Measurements from ENCODE around the gene ALG3.
A peak's percentile ranks its signal among the peaks of the same experiment; 100 is the strongest.

The ALG3 gene

DNA sequence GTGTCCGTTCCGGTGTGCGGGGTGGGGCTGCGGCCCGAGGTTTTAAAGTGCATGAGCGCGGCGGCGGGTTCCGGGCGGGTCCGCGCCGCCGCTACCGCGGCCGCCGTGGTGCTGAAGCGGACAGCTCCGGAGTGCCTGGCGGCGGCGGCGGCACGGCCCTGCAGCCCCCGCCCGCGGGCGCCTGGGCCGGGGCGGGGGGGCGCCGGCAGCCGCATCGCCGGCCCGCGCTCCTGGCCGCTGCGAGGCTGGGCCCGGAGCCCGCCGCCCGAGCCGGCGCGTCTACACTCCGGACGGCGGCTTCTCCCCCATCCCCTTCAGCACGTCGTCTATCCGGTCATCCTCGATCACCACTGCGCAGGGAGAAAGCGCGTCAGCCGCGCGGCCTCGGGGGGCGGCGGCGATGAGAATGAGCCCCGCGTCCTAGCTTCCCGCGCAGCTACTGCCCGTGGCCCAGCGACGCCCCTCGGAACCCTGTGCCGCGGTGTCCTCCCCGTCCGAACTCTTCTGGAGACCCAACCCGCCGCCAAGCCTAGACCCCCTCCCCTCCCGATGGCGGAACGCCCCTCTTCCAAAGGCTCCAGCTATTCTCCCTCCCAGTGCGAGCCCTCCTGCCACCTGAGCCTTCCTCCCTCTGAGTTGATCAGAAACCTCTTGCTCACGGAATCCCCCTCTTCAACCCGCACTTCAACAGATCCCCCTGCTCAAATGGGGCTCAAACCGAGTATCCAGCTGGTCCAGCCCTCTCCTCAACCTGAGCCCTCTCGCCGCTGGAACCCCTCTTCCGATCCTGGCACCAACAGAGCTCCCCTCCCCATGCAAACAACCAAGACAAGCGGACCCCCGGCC, 11.3 kb upstream of the ALG3 start:
- DNase-seq, result peak; percentile 75

DNA sequence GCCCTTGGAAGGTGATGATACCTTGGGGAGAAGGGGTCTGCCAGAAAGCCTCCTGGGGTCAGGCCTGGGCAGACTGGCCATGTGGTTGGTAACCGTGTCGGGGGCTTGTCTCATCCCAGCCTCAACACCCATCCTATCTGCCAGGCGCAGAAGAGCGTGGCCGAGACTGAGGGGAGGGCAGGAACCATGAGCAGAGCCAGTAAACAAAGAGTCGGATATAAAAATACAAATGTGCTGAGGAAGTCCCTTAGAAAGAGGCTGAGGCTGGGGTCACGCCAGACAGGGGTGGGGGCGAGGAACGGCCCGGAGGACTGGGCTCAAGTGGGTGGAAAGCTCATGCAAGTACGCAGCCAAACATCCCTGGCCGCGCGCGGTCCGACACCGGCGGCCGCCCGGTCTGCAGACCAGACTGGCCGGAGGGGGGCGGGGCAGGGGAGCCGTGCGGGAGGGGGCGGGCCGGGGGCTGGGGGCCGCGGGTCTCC, 10.7 kb upstream of the ALG3 start:
- peak; percentile 41 for DNase-seq

DNA sequence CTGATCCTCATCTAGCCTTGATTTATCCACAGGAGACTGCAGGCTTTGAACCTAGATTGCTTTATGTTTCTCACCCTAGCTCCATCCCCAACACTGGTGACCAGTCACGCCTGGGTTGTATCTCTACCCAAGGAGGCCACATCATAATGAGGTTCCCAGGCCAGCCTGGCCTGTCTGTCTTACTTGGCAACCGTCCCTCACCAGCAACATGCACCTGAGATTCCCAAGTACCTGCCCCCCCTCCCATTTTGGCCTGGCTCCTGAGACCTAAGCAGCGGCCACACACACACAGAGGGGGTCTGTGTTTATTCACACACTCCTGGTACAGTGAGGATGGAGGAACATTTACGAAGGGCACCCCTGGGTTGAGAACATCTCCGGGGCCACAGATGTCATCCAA, 10.2 kb upstream of the ALG3 start:
- DNase-seq, result no peak

DNA sequence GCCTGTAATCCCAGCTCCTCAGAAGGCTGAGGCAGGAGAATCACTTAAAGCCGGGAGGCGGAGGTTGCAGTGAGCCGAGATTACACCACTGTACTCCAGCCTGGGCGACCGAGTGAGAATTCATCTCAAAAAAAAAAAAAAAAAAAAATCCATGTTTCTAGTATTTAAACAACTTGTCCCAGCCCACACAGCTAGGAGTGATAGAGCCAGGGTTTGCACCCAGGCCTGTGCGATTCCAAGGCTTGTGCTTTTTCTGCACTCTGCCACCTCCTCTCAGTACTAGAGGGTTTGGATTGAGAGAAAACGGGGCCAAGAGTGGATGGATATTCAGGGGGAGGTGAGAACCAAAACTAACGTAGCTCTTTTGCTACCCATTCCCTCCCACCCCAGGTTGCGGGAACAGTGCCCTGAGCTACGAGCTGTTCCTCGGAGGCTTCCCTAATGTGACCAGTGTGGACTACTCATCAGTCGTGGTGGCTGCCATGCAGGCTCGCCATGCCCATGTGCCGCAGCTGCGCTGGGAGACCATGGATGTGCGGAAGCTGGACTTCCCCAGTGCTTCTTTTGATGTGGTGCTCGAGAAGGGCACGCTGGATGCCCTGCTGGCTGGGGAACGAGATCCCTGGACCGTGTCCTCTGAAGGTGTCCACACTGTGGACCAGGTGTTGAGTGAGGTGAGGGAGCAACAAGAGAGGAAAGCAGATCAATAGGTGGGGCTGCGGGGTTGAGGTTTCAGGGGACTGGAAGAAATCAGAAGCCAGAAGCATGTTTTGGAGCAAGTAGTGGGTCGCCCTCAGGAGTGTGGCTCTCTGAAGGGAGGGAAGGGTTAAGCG, 8.5 kb upstream of the ALG3 start:
- no peak for DNase-seq

DNA sequence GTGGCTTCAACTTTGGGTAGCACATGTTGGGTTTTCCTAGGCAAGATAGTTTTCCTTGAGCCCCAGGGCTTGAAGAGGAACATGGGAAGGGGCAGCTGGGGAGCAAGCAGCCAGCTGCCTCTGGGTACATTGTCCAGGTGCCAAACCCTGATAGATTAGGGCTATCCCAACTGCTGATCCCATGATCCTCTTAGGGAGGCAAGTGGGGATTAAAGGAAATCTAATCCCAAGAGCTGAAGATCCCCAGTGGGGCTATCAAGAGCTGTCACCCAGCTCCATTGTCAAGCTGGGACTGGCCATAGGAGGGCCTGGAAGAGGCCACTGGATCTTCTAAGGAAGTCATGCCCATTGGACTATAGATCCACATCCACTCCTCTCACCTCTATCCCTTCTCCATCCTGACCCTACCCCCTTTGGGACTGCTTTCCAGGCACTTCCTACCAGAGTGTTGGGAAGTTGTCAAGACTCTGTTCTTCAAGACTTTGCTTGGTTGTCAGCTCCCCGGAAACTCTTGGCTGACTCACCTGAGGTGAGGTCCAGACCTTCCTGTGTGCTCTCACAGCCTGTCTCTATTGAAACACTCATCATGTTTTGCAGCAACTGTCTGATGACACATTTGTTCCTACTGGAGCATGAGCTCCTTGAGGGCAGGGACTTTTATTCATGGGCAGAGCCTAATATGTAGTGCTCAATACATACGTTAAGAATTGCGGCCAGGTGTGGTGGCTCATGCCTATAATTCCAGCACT, 6.7 kb upstream of the ALG3 start:
- no peak for DNase-seq

DNA sequence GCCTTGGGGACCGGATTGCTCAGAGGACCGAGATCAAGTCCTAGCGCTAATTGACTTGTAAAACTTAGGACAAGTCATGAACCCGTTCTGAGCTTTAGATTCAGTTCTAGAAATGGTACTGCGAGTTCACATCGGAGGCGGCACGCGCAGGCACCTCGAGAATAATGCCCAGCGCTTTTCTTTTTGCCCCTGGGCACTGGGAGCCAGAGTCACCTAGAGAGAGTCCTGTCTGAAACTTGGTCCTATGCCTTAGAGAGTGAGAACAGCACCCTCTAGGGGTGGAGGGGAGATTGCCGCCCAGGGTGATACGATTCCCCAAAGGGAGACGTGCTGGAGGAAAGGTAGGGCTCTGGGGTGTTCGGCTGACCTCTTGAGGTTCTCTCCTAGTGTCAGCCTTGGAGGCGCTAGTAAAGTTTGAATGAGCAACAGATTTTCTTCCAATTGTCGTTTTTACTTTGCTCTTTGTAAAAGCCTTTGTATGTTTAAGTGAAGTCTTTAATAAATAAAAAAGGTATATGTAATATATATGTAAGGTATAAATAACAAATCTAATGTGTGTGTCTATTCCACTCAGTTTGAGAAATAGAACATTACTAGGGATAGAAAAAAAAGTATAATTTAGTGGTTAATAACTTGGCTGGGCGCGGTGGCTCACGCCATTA, 1.5 kb upstream of the ALG3 start:
- DNase-seq, result peak; percentile 94

DNA sequence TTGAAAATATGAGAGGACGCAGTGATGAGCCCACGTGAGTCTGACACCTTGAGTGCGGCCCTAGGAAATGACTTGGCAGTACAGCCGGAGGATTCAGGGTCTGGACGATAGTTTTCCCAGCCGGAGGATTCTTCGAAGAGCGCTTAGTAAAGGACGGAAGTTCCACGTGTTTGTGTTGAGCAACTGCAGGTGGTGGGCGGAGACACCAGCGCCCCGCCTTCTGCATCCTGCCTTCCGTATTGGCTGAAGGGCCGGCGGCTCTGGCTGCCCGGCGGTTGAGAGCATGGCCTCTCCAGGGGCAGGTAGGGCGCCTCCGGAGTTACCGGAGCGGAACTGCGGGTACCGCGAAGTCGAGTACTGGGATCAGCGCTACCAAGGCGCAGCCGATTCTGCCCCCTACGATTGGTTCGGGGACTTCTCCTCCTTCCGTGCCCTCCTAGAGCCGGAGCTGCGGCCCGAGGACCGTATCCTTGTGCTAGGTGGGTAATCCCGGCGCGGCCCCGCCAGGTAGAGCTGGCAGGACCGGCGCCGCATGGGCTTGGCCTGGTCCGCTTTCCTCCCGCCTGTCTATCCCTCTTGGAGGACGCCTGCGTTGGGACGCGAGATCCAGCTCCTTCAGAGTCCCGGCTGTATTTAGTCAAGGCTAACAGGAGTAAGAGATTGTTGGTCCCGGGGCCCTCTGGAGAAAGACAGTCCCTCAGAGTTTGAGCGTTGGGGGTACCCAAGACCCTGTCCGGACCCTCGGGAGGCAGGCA, 827 bp upstream of the ALG3 start, which contains the start of gene EEF1AKMT4:
Gene EEF1AKMT4 (plus strand): TSS at position 261 of the 755 bp plus-strand sequence. CDS start 23 bp downstream, at position 284.
- DNase-seq, result peak; percentile 98

DNA sequence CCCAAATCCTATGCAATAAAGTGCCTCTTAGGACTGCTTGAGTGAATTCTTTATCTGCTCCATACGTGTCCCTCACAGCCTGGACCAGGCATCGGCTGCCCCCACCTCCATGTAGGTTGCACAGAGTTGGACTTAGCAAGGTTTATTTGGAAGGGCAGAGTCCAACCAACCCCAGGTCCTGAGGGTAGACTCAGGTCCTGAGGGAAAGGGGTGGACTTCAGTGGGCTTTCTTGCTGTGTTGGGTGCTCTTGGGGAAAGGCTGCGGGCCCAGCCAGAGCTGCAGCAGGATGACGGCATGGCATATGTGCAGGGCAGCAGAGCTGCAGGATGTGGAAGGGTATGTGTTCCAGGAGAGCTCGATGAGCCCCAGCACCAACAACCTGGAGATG, 6.5 kb downstream of the ALG3 start:
- no peak for DNase-seq

DNA sequence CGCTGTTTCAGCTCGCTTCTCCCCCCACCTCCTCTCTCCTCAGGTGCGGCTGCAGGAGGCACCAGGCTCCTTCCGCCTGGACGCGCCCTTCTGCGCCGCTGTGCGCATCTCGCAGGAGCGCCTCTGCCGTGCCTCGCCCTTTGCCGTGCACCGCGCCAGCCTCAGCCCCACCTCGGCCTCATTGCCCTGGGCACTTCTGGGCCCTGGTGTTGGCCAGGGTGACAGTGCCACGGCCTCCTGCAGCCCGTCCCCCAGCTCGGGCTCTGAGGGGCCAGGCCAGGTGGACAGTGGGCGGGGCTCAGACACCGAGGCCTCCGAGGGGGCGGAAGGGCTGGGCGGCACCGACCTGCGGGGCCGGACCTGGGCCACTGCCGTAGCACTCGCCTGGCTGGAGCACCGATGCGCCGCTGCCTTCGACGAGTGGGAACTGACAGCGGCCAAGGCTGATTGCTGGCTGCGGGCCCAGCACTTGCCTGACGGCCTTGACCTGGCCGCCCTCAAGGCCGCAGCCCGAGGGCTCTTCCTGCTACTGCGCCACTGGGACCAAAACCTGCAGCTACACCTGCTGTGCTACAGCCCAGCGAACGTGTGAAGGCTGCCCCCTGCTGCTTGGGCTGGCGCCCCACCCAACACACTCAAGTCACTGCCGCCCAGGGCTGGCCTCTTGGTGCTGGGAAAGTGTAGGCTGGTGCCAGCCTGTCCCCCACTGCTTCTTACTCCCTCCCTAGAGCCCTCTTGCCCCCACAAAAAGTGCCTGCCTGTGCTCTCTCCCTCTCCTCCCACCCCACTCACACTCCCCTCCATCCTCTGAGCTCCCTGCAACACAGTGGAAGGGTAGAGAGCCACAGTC, 7.1 kb downstream of the ALG3 start:
- DNase-seq, result peak; percentile 94

DNA sequence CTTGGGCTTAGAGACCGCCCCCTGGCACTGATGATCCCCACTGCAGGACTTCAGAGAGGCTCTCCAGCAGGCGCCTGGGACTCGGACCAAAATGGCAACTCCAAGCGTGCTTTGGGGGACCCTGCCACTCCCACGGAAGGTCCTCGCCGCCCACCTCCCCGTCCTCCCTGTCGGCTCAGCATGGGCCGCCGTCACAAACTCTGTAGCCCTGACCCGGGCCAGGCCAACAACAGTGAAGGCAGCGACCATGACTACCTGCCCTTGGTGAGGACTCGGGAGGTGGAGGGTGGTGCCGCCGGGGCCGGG, 7.7 kb downstream of the ALG3 start:
- no peak for DNase-seq

DNA sequence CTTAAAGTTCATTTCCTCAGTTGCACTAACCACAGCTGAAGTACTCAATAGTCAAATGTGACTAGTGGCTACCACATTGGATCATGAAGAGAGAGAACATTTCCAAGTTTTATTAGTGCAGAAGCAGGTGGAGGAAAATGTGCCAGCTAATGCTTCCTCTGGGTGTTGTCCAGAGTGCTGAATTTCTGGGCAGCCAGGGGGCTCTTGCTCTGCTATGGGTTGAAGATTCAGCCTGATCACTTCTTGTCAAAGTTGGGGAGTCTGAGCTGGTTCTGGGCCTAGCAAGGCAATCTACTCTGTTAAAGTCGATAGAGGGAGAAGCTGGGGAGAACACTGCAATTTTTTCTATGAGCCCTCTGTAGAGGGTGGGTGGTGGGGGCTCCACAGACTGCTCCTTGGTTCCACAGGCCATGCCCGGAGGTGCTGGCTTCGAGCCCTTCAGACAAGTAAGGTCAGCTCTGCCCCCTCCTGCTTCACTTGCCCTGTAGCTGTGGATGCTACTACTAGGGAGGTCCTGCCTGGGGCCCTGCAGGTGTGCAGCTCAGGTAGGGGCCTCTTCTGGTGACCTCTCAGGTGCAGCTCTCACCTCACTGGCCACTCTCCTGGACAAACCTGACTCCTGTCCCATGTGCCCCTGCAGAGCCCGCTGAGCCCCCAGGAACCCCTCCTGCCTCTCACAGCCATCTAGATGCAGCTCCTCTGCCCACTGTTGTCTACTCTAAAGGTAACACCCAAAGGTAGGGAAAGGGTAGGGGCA, 8.2 kb downstream of the ALG3 start:
- DNase-seq, result peak; percentile 14

DNA sequence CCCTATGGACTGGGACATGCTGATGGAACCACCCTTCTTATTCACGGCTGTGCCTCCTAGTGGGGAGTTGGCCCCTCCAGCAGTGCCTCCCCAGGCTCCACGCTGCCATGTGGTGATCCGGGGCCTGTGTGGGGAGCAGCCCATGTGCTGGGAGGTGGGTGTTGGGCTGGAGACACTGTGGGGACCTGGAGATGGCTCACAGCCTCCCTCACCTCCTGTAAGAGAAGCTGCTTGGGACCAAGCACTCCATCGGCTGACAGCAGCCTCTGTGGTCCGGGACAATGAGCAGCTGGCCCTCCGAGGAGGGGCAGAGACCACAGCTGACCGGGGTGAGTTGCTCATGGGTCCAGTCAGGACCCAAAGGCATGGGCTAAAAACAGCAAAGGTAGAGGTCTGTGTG, 9.1 kb downstream of the ALG3 start:
- no peak for DNase-seq

DNA sequence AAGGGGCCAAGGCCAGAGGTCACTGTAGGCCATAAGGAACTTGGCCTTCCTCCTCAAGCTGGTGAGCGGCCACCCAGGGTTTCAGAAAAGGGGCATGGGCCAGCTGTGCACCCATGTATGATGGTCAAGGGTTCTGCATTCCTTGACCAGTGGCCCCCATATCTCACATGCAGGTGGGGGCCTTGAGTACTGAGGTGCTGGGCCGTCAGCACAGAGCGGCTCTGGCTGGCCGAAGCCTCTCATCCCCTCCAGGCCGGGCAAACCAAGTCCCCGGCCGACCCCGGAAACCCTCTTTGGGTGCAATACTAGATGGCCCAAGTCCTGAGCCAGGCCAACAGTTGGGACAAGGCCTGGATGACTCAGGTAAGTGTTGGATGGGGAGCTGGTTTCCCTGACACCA, 9.5 kb downstream of the ALG3 start:
- no peak for DNase-seq

DNA sequence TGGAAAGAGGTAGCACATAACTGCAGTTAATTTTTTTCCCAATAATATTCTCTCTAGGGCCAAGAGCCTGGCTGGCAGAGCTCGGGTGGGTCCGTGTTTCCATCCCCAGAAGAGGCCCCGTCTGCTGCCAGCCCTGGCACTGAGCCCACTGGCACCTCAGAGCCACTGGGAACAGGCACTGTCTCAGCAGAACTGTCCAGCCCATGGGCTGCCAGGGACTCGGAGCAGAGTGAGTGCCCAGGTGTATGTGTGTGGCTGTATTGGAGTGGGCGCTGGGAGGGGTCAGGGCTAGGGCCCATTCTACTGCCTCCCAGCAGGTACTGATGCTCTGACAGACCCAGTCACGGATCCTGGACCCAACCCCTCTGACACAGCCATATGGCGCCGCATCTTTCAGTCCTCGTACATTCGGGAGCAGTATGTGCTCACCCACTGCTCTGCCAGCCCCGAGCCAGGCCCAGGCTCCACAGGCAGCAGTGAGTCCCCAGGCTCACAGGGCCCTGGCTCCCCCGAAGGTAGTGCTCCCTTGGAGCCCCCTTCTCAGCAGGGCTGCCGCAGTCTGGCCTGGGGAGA, 10.4 kb downstream of the ALG3 start:
- no peak for DNase-seq

DNA sequence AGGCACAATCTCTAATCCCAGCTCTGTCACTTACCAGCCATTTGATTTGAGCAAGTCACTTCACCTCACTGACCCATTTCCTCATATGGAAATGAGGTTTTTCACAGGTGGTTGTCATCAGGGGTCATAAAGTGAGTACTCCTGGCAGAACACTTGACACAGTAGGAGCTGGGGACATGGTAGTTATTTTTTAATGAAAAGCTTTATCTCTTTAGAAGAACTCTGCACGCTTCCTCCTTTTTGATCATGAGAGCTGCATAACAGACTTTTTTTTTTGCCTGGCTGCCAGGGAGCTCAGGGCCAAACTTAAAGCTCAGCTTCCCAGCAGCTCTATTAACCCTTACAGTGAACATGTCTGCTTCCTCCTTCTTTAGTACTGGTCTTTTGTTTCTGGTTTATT, 11.0 kb downstream of the ALG3 start:
- DNase-seq, result peak; percentile 15

DNA sequence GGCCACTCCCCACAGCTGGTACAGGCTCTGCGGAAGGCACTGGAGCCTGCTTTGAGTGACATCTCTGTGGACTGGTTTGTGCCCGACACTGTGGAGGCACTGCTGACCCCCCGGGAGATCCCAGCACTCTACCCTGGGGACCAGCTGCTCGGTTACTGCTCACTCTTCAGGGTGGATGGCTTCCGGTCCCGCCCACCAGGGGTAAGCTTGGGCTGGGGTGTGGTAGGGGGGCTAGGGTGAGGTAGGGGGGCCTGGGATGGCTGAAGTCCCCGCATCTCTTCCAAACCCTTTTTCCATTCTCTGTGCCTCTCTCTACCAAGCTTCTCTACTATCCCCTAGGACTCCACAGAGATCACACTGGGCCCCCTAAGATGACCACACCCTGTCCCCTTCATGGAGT, 11.6 kb downstream of the ALG3 start:
- no peak for DNase-seq

DNA sequence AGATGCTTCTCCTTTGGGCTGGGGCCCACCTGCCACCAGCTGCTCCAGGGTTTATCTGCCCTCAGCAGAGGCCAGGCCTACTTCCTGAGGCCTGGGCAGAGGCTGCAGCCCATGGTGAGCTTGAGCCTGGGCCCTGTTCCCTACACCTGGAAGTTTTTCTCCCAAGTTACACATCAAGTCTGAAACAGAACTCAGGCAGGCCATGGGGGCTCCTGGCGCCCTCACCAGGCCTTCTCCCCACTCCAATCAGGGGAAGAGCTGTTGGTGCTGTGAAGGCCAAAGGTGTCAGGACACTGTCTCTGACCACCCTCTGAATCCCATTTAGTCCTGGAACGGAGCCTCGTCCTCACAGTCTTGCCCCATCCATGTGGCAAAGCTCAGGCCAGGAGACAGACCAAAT, 12.1 kb downstream of the ALG3 start:
- no peak for DNase-seq

DNA sequence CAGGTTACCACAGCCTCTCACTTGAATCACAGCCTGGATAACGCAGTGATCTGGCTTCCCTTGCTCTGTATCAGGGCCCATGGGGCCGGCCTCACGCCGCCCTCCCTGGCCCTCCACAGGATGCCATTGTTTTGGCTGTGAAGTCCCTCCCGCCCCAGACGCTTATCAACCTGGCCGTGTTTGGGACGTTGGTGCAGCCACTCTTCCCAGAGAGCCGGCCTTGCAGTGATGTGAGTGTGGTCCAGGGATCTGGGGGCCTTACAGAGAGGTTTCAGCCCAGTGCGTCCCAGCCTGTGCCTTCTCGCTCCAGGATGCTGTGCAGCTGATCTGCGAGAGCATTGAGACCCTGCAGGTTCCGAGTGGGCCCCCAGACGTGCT, 12.7 kb downstream of the ALG3 start:
- DNase-seq, result no peak

DNA sequence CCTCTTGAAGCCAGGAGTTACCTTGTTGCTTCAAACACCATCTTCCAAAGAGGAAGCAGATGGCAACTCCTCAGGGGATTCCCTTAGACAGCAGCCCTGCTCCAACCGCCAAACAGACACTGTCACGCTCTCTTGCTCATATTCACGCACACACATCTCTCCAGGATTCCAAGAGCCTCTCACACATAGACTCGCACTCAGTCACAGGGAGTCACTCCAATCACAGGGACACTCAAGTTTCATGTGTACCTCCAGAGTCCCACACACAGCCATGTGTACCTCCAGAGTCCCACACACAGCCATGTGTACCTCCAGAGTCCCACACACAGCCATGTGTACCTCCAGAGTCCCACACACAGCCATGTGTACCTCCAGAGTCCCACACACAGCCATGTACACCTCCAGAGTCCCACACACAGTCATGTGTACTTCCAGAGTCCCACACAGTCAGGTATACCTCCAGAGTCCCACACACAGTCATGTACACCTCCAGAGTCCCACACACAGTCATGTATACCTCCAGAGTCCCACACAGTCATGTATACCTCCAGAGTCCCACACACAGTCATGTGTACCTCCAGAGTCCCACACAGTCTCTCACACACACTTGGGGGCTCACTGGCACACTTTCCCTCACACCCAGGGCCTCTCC, 13.3 kb downstream of the ALG3 start:
- peak; percentile 51 for DNase-seq
